Lower leg skin (tissue), 3 donors: Measurements from ENCODE around the gene GGT5.

Source experiments
- POLR2A ChIP-seq, 2 donors: fragments of 450-650 bp; IDR thresholded peaks; one replicate each; pipeline ENCODE4 v1.6.1; 2016 to 2017; ENCODE audit warnings: antibody characterized with exemption in 2 of 2, mild to moderate bottlenecking in 1 of 2, moderate library complexity in 1 of 2
- TF ChIP-seq, protein P1 (sequence below), 3 donors: fragments of 450-650 bp; IDR thresholded peaks; one replicate each; pipeline ENCODE4 v1.5.1; 2016; ENCODE audit warnings: antibody characterized with exemption in 3 of 3, mild to moderate bottlenecking in 3 of 3, moderate library complexity in 2 of 3

DNA sequence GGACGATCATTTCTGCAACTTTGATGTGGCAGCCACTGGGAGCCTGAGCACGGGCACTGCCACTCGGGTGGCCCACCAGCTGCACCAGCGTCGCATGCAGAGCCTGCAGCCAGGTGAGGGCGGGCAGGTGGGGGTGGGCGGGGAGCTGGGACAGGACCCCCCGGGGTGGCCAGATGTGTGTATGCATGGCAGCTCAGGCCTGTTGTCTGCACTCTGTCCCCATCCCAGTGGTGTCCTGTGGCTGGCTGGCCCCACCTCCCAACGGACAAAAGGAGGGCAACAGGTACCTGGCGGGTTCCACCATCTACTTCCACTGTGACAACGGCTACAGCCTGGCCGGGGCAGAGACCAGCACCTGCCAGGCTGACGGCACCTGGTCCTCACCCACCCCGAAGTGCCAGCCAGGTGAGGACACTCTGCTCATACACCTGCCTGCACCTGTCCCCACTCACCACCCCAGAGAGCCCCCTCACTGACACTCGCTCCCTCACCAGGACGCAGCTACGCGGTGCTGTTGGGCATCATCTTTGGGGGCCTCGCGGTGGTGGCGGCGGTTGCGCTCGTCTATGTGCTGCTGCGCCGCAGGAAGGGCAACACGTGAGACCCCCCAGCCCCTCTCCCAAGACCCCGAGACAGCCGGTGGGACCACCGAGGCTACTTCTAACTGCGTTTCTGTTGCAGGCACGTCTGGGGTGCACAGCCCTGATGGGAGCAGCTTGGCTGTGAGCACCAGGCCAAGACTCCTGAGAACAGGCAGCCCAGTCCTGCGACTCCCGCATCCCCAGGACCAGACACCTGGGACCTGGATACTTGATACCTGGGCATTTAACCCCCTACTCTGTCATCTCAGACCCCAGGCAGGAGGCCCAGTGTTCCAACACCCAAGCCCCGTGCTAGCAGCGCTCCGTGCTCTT lies 56.9 kb downstream of the GGT5 start:
- TF ChIP-seq, protein P1, sequence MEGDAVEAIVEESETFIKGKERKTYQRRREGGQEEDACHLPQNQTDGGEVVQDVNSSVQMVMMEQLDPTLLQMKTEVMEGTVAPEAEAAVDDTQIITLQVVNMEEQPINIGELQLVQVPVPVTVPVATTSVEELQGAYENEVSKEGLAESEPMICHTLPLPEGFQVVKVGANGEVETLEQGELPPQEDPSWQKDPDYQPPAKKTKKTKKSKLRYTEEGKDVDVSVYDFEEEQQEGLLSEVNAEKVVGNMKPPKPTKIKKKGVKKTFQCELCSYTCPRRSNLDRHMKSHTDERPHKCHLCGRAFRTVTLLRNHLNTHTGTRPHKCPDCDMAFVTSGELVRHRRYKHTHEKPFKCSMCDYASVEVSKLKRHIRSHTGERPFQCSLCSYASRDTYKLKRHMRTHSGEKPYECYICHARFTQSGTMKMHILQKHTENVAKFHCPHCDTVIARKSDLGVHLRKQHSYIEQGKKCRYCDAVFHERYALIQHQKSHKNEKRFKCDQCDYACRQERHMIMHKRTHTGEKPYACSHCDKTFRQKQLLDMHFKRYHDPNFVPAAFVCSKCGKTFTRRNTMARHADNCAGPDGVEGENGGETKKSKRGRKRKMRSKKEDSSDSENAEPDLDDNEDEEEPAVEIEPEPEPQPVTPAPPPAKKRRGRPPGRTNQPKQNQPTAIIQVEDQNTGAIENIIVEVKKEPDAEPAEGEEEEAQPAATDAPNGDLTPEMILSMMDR (IDR thresholded peaks at IDR 0.05), result no peak
- TF ChIP-seq POLR2A (IDR thresholded peaks at IDR 0.05), result no peak
